GM21723 (cell line): ENCODE results near the gene DDO.
"Not testable (repeated sequence)": the region's sequence is repeated elsewhere in the genome, so short reads cannot be mapped to it uniquely, and the experiment has no call there.

Experiments
- ATAC-seq: cut with Tn5 transposase; IDR thresholded peaks from one replicate; pipeline ENCODE4 v1.9.1; 2021; ENCODE audit warnings: mild to moderate bottlenecking, moderate library complexity; ENCODE audit not compliant: unreplicated experiment

Gene DDO

DNA sequence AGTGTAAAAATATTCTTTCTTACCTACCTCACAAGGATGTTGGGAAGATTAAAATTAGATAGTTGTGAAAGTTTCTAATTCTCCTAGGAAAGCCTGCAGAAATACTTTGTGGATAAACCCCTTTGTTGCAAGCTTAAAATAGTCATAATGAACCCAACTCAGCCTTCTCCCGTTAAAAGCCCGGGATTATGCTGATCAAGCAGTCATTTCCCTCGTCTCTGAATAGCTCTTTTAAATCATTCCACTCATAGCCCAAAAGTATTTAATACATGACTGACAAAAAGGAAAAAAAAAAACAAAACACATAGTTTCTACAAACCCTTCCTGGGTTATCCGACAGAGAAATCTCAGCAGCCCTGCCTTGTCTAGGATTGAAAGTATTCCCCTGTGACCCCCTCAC lies 46.3 kb downstream of the DDO start:
- no peak for ATAC-seq

DNA sequence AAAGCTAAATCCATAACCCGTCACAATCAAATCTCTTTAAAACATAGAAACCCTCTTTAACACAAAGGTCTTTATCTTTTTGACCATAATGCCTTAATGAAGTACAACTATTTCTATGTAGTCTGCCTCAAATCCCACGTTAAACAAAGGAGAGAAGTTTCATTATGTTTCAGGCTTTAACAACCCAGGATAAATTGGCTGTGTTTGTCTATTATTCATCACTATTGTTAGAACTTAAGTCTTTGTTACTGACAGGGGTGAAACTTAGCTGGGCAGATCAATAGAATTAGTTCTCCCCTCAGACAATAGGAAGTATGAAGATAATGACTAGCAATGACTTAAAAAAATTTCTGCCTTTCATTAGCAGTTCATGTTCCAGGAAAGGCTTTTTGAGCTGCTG lies 47.1 kb downstream of the DDO start:
- no peak for ATAC-seq

DNA sequence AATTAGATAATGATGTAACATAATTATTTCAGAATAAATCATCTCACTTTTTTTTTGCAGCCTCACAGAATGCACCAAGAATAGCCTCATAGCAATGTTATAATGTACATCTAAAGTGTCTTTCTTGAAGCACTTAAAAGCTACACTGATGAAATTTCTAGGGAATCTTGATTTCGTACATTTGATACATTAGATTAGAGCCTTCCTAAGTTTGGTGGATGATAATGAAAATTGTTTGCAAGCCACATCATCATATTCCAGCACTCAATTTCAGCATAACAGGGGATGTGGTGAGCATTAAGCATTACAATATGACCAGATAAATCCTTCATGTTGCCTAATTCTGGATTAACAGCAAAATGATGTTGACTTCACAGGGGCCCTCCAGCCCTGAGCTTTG lies 47.5 kb downstream of the DDO start:
- ATAC-seq, result no peak

DNA sequence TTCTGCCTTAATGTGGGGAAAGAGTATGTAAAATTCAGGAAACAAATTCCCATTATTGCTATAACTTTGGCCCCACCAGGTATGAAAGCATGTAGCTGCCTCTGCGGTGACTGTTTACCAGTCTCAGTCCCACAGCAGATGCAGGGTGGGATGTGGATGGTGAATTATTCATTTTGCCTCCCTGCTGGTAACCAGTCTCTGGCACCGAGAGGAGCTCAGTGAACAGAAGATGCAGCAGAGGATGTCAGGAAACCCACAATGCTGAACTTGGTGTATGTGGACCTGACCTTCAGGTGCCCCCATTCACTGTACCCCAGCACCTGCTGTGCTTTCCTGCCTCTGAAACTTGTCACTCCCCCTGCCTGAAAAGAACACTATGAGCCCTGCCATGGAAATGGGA lies 48.4 kb downstream of the DDO start:
- ATAC-seq, result no peak

DNA sequence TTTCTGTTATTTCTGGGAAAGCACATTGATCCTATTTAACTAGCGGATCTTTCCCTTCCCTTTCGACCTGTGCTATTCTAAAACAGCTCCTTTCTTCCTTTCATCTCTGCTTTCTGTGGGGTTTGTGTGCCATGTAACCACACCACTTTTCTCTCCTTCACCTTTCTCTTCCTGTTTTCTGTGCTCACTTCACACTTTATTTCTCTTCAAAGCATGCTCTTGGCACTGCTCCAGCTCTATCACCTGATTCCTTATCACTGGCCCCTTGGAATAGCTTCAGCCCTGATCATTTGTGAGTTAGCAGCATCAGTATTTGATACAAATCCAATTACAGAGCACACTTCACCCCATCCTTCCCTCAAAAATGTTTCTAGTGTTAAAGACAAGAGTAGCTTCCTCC lies 49.1 kb downstream of the DDO start:
- no peak for ATAC-seq

DNA sequence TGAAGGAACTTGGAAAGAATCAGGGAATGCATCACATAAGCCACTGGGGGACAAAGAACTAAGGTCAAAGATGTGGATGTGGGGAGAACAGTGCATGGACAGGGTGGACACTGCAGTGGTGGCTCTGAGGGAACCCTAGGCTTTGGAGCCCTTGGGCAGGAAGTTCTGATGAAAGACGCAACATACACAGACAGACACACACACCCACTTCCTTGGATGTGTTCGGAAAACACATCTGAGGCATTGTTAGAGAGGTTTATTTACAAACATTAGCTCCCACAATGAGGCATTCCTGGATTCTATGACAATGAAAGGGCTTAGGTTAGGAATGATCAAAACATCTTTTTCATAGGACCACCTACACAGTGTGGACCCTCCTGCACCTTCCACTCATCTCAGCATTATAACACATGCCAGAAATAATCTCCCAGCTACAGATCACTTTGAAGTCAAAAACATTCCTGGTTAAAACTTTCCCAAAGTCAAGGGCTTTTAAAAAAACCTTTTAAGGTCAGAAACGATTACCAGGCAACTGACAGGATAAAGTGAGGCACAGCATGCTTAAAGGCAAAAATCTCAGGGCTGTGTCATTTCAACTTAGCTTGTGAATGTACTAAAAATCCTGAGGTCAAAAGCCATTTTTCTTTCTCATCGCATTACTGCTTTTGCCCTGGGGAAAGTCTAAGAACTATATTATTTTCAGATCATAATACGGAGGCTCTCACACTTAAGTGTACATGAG lies 50.8 kb downstream of the DDO start:
- no peak for ATAC-seq

DNA sequence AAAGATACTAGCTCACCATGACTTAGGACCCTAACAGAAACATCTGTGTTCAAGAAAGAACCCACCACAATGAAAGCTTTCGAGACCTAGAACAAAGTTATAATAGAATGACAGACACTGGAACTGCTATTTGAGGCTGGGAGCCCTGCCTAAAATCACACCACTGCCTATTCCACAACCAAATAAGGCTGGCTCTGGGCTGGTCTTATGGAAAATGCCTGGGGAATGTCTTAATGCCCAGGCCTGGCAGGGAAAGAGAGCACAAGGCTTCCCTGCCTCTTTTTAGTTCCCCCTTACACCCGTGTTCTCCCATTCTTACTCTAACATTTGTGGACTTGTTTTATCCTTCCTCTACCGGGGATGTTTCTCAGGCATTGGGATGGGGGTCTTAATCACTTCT lies 51.6 kb downstream of the DDO start:
- no peak for ATAC-seq

DNA sequence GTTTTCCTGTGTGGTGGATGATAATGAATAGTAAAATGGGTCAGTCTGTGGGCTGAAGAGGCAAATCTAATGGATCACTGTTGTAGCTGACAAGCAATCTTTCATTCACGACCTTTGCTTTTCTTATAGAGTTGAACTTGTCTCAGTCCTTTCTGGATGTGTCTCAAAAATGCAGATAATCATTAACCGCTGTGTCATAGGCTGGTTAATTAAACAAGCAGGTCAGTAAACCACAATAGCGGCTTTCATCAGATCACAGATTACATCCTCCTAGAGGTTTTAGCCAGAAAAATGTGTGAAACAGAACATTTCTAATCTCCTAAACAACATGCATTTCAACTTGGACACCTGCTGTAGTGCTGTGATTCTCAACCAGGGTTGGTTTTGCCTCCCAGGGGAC lies 54.7 kb downstream of the DDO start:
- no peak for ATAC-seq

DNA sequence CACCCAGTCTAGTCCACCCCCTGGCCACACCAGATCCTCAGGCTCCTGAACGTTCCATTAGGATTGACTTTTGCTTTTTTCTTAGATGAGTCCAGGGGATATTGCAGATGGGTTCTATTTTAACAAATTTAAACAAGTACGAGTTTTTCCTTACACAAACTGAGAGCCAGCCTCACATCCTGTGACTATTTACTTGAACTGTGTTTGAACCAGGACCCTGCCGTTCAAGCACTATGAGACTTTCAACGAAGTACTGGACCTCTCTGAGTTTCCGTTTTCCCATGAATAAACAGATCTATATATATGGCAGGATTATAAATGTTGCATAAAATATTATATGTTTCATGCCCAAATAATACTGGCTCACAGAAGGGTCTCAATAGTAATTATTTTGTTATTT lies 55.8 kb downstream of the DDO start:
- ATAC-seq, result no peak

DNA sequence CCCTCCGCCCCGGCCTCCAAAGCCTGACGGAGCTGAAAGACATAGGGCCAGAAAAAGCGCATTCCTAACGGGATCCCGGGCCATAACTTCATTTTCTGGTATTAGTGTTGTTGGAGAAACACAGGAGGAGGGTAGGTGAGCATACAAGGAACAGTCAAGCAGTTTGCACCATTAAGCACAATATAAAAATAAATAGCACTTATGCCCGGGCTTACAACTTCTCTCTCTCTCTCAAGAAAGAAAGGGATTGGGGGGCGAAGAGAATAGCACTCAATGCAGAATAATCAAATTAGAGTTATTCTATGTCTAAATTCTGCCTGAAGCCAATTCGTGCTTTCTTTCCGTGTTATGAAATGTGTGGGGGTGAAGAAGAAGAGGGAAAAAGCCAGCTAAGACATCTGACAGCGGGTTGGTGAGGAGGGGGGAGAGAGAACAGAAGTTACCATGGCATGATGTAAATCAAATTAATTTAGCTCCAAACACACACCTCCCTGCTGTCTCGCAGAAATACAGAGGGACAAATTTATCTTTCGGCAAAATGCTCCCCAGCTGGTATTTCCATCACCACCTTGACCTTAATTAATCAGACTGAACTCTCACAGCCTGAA lies 56.7 kb downstream of the DDO start:
- ATAC-seq, result no peak

DNA sequence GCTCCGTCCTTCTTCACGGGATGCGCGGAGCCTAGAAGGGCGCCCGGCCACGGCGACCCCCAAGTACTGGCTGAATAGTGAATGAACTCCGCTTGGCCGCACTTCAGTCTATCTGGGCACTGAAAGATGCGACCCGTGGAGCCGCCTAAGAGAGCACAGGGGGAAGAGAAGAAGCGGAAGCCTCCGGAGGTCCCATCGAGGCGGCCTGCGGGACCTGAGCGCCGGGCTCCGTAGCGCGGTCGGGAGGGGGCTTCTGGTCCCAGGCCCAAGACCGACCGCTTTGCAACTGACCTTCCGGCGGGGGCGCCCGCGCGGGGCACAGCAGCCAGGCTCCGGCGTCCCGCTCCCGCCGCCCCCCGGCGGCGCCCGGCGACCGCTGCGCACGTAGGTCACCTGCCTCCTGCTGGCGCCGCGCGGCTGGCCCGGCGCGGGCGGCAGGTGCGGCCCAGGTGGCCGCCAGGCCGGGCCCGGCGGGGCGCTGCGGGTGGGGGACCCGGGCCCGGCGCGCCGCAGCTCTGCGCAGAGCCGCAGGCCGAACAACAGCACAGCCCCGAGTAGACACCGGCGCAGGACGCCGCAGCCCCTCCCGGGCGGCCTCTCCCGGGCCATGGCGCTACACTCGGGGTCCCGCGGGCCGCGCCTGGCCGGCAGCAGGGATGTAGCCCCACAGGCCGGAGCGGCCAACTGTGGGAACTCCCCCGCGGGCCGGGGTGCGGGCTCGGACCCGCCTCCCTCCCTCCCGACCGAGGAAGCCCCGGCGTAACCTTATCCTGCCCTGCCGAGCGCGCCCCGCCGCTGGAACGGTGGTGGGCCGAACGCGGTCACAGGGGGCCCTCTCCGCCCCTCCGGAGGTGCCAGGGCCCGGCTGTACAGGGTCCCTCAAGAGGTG lies 57.5 kb downstream of the DDO start, which contains the start of gene METTL24:
Gene METTL24, minus strand, starts transcription at position 686 of the 889 bp plus-strand sequence. Its CDS starts 77 bp downstream, at position 609.
- ATAC-seq, result no peak

DNA sequence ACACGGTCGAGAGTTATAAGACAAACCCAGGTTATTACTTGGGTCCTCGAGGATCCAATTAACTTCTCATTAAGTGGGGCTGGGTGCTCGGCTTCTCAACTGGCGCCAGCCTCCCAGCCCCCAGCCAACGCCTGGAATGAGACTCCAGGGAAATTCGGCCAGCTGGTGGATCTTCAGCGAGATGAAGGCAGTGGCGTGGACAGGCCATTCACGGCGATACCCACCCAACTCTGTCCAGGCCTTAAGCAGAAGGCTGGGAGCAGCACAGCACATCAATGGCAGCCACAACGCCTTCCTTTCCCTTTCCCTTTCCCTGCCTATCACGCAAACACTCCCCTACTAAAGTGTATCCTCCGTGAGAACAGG lies 58.1 kb downstream of the DDO start:
- no peak for ATAC-seq

DNA sequence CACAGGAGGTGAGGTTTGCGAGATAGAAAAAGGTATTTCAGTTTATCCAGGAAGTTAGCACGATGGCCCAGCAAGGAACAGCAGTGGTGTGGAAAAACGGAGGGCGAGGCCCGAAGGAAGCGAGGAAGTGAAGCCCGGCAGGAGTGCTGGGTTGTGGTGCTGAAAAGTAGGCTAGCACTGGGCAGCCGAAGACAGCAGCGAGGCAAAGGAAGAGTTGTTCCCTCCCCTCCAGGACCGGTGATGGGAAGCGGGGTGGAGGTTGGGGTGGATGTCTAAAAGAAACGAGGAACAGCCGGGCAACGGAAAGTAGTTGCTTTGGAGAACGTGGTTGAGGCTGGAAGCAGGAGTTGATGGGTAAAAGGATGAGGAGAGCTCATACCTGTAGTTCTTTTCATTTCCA lies 58.6 kb downstream of the DDO start:
- no peak for ATAC-seq

DNA sequence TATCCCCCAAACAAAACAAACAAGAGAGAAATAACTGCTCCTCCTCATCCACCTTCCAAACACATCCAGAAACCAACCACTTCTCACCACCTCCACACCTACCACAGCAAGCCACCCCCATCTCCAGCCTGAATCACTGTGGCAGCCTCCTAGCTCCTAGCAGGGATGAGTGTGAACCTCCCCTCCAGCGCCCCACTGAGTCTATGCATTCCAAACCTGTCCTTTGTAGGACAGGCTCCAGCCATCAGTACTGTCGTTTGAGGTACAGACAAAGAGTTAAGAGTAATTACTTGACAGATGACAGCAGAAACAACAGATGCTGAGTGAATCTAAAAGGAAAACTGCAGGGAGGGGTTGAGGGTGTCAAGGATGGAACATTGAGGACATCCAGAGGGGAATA lies 59.6 kb downstream of the DDO start:
- ATAC-seq, result no peak

DNA sequence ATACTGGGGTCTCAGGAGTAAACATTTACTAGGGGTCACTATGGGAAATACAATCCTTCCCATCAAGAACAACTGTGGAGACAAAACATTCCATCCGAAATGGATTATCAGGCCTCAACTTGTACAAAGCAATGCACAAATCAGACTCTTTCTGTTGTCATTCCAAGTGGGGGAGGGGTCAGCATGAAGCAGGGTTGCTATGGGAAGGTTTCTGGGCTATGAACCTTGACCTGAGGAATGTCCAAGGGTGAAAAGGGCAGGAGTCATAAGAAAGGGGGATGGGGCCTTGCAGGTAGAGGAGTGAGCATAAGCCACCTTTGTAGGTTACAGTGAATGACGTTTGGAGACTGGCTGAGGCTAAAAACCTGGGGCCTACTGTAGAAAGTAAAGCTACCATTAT lies 60.4 kb downstream of the DDO start:
- ATAC-seq, result no peak

DNA sequence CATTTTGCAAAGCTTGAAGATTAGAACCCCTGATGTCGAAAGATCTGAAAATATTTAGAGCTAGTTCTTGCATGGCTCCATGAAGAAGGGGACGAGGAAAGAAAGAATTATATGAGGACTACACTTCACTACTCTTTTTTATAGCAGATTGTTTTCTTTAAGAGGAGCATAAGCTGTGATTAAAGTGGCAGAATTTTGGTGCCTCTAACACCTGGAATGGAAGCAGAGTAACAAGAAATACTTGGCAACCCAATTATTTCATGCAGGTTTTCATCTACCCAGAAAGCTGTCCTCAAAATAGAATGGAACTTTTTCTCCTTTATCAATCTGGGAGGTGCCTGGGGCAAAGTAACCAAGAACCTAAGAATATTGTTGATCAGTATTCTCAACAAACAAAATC lies 61.2 kb downstream of the DDO start:
- no peak for ATAC-seq

DNA sequence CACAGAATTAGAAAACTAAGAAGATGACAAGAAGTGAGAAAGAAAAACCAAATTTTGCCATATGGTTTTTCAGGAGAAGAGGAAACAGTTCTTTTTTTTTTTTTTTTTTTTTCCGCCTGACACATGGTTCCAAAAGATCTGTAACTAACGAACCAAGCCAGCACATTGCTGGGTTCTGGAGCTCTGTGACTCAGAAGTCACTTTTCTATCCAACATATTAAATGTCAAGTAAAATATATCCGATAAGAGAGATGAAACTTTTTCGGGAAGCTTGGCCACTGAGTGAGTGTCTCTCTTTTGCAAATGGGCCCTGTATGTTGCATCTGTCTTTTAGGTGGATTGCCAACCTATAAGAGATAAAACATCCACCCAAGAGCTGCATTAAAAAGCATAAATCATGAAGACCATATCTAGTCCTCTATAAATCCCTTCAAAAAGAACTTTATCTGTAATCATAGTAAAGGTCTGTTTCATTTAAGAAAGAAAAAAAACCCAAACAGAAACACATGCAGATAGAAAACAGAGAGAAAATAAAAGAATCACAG lies 61.8 kb downstream of the DDO start:
- ATAC-seq, result no peak

DNA sequence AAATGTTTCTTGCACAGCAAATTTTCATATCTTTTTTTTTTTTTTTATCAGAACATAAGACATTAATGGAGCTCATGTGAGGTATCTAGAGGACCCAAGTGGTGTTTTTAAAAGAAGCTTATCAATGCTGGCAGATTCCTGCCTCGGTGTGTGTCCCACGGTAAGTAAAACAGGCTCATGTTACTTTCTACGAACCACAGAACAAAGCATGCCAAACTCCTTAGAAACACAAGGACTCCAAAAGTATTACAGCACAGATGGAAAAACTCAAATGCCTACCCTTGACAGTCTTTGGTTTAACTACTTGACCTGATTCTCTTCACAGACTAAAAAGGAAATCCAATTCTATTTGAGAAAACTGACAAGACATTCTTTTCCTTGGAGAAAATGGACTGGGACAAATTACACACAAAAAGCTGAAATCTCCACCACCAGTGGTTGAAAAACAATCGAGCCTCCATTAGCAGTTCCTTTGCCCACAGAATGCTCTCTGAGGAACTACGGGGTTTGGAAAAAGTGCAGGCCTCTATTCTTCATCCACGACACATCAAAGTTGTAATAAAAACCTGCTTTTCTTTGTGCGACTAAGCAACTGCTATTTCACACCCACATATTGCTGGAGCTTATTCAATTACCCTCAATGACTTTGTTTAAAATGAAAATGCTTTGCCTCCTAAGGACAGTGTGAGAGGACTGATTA lies 62.7 kb downstream of the DDO start:
- no peak for ATAC-seq

DNA sequence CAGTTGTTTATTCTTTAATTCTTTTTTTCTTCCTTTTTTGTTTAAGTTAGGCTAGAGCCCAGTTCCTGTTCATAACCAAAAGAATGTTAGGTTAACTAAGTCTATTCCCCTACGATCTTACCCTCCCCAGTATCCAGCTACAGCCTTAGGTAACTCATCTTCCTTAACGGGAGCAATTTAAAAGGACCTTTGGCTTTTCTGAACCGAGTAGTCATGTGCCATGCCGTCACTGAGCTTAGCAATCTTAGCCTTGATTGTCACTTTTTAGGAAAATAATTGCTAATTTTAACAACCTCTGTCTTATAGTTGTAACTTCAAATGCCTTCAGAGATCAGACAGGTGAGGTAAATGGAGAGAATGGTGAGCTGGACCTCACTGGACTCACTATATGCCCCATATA lies 63.4 kb downstream of the DDO start:
- ATAC-seq, result no peak

DNA sequence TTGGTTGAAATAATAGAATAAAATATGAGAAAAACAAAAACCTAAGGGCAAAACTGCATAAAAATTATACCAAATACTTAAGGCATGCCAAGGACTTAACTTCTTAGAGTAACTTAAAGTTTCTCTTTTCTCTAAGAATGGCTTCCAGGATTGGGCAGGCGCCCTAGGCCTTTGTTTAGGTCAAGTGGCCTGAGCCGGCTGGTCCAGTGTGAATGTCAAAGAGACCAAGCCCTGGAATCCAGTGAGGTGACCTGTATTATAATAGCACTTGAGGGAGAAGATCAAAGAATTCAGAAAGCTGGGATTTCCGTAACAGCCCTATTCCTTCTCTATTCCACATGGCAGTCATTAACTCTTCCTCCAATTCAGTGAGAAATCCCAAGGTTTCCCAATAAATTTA lies 63.8 kb downstream of the DDO start:
- ATAC-seq, result no peak

DNA sequence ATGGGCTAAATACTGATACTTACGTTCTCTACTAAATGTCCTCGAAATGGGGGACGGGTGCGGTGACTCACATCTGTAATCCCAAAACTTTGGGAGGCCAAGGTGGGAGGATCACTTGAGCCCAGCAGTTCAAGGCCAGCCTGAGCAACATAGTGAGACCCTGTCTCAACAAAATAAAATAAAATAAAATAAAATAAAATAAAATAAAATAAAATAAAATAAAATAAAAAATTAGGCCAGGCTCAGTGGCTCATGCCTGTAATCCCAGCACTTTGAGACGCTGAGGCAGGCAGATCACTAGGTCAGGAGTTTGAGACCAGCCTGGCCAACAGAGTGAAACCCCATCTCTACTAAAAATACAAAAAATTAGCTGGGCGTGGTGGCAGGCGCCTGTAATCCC lies 64.8 kb downstream of the DDO start:
- ATAC-seq, result not testable (repeated sequence)
